ENCODE results near the gene PADI4.

DNA sequence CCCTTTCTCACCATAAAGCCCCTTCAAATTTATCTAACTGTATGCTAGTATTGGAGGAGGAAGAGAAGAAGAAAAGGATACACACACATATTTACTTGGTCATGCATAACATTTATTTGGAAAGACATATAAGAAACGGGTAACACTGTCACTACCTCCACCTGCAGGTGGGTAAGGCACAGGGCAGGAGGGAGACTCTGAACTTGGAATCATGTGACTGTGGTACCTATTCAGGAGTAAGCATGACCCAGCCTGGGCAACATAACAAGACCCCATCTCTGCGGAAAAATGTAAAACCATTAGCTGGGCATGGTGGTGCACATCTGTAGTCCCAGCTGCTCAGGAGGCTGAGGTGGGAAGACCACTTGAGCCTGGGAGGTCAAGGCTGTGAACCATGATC lies 62.6 kb downstream of the PADI4 start:
- TF ChIP-seq, protein P1, sequence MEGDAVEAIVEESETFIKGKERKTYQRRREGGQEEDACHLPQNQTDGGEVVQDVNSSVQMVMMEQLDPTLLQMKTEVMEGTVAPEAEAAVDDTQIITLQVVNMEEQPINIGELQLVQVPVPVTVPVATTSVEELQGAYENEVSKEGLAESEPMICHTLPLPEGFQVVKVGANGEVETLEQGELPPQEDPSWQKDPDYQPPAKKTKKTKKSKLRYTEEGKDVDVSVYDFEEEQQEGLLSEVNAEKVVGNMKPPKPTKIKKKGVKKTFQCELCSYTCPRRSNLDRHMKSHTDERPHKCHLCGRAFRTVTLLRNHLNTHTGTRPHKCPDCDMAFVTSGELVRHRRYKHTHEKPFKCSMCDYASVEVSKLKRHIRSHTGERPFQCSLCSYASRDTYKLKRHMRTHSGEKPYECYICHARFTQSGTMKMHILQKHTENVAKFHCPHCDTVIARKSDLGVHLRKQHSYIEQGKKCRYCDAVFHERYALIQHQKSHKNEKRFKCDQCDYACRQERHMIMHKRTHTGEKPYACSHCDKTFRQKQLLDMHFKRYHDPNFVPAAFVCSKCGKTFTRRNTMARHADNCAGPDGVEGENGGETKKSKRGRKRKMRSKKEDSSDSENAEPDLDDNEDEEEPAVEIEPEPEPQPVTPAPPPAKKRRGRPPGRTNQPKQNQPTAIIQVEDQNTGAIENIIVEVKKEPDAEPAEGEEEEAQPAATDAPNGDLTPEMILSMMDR (IDR thresholded peaks at IDR 0.05): no peak
- no peak for TF ChIP-seq POLR2A (IDR thresholded peaks at IDR 0.05)
